GM19035 (cell line): ENCODE data around the gene KRT4.
"Not testable (repeated sequence)": the region's sequence is repeated elsewhere in the genome, so short reads cannot be mapped to it uniquely, and the experiment has no call there.

Experiments used
- ATAC-seq: cut with Tn5 transposase; IDR thresholded peaks from one replicate; pipeline ENCODE4 v1.9.1; 2021; ENCODE audit not compliant: unreplicated experiment

Gene KRT4

GRCh38 chr12:52808573-52809160 lies 5.2 kb downstream of the KRT4 start:
- ATAC-seq, result no peak

- no peak for ATAC-seq
Observed at GRCh38 chr12:52807544-52808470, 6.1 kb downstream of the KRT4 start.

- ATAC-seq, result no peak
Observed at GRCh38 chr12:52806821-52807543, 6.9 kb downstream of the KRT4 start.

GRCh38 chr12:52806169-52806811 lies 7.6 kb downstream of the KRT4 start:
- no peak for ATAC-seq

- no peak for ATAC-seq
Observed at GRCh38 chr12:52805739-52806138, 8.2 kb downstream of the KRT4 start.

- ATAC-seq, result no peak
Observed at GRCh38 chr12:52805000-52805399, 8.9 kb downstream of the KRT4 start.

GRCh38 chr12:52802442-52802841 lies 11.5 kb downstream of the KRT4 start:
- no peak for ATAC-seq

- no peak for ATAC-seq
Observed at GRCh38 chr12:52801773-52802172, 12.1 kb downstream of the KRT4 start.

GRCh38 chr12:52800259-52800917 lies 13.5 kb downstream of the KRT4 start:
- no peak for ATAC-seq

GRCh38 chr12:52799505-52800211 lies 14.3 kb downstream of the KRT4 start:
- ATAC-seq, result no peak

- ATAC-seq, result no peak
Observed at GRCh38 chr12:52798671-52799504, 15.0 kb downstream of the KRT4 start.

- no peak for ATAC-seq
Observed at GRCh38 chr12:52798003-52798670, 15.8 kb downstream of the KRT4 start.

GRCh38 chr12:52797529-52797894 lies 16.4 kb downstream of the KRT4 start:
- ATAC-seq, result no peak

GRCh38 chr12:52796839-52797528 lies 16.9 kb downstream of the KRT4 start:
- no peak for ATAC-seq

GRCh38 chr12:52796429-52796794 lies 17.5 kb downstream of the KRT4 start:
- ATAC-seq, result no peak

- no peak for ATAC-seq
Observed at GRCh38 chr12:52795694-52796428, 18.1 kb downstream of the KRT4 start, which contains the start of gene KRT3. KRT3 (minus strand) TSS chr12:52796117; CDS start chr12:52796042, 75 bp downstream.

- ATAC-seq, result not testable (repeated sequence)
Observed at GRCh38 chr12:52795332-52795674, 18.6 kb downstream of the KRT4 start.
